Motor neuron (in vitro differentiated cells): ENCODE measurements around the gene SORCS3. TPM values are rescaled to one million over a fixed set of nuclear protein-coding genes. Genes with fewer than 3 reads are reported as not detected.

Source experiments
- ATAC-seq, 8 experiments: fragments of 200-7000 bp; cut with Tn5 transposase; replicated peaks in 6 of 8; 2 replicates each; pipeline ENCODE4 v1.8.0; 2021; ENCODE audit warnings: mild to moderate bottlenecking in 8 of 8, moderate library complexity in 8 of 8
- H3K27ac ChIP-seq, 2 donors: fragments of 250-450 bp; sonication (Bioruptor Pico); 2 replicates each; pipeline ENCODE4 v1.9.0; 2021; ENCODE audit warnings: antibody characterized with exemption in 2 of 2, mild to moderate bottlenecking in 2 of 2, moderate library complexity in 1 of 2
- H3K4me1 ChIP-seq, 2 donors: fragments of 250-450 bp; sonication (Bioruptor Pico); replicated peaks in 1 of 2; 2 replicates each; pipeline ENCODE4 v1.6.1; 2021; ENCODE audit warnings: antibody characterized with exemption in 2 of 2, mild to moderate bottlenecking in 2 of 2, moderate library complexity in 1 of 2
- H3K4me3 ChIP-seq, 5 donors: fragments of 250-450 bp; sonication (Bioruptor Pico); 2 replicates each; pipeline ENCODE4 v1.9.0; 2021; ENCODE audit warnings: antibody characterized with exemption in 5 of 5, mild to moderate bottlenecking in 5 of 5, moderate library complexity in 4 of 5
- WGBS, 10 experiments: fragments of 450-650 bp; shearing (Covaris generic); methylation state at CpG; one replicate each; pipeline ENCODE4 v1.0.0; 2022; 5-methylcytosine and 5-hydroxymethylcytosine counted together
- in situ Hi-C, 9 experiments: fragments of 400-800 bp; cut with MboI; loops; one replicate each; pipeline ENCODE4 v1.15.0; 2021; ENCODE audit warnings: low sequenced_read_pairs in 9 of 9, low pct_unique_long_range_greater_than_20kb in 2 of 9; ENCODE audit not compliant: unreplicated experiment in 9 of 9
- total RNA-seq, 8 experiments: library from RNA; unstranded; fragments of 300-600 nt; gene quantifications; 2 replicates each; pipeline versions ENCODE4 v1.2.3 to v1.2.4, GENCODE V29; 2022

SORCS3 gene
- total RNA-seq, 8 experiments from 2014 or later = 0.10 to 14.3 (median 7.3) TPM

DNA sequence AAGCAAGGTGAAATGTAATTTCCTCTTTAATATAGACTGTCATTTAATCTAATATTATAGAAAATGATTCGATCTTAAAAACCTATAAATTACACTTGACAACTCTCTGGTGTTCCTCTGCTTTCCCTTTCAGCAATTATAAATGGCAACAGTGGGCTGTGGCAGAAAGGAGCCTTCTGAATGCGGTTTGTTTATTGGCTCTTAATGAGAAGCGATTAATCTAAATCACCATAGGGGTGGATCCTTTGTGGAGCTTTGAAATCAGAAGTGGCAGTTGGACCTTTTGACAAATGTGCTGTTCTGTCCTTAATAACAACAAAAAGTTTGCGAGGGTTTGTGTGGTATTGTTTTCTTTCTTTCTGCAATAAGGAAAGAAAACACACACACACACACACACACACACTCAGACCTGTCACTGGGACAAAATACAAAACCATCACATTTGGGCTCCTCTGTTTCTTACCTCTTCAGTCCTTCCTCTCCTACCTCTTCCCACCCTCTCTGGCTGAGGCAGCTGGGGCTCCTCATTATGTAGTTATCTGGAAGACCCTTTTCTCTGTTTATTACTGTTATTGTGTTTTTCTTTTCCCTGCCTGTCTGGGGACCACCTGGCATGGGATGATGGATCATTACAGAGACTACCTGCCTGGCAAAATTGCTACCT lies 316.2 kb downstream of the SORCS3 start:
- peak in 5 of 8 experiments; percentile 70 to 94 (median 83) for ATAC-seq
- peaks cover 9 to 18% of the 10 kb centered on the region in 2 donors for H3K4me1 ChIP-seq
- peak overlapping the region in 1 of 2 donors; percentile 27 for H3K27ac ChIP-seq
- no peak overlapping the region for H3K4me3 ChIP-seq
- in situ Hi-C loops = no loop called here
- 0 to 60% (median 20%) methylated on average over 1 to 4 of the region's 4 CpGs; no CpG with 5 or more reads in 1 of the 10 experiments for WGBS, 10 experiments

GRCh38 chr10:104966563-104967297 lies 325.6 kb downstream of the SORCS3 start:
- in situ Hi-C loops = no loop called here
- Histone ChIP-seq H3K4me3 (no peak overlapping the region), H3K27ac (no peak overlapping the region), H3K4me1 (peaks cover 6 to 9% of the 10 kb centered on the region in 2 donors)
- ATAC-seq = peak in 1 of 8 experiments; percentile 79
- WGBS, 10 experiments = 0 to 100% (median 64%) methylated on average over 1 to 2 of the region's 2 CpGs; no CpG with 5 or more reads in 1 of the 10 experiments

DNA sequence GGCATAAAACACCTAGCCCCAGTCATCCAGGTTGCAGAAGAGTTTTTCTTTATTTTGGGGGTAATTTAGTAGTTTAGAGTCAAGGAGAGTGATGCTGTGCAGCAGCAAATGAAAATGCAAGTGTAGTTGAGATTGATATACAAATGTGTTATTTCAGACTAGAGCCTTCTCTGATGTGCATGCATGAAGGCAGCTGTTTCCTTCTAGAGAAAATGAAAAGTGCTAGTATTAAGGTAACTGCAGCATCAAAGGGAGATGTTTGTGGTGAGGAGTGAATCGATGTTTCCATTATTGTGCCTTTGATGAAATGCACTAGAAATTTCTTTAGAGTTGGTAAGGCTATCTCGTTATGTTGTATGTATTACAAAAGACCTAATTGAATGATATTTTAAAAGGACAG lies 339.3 kb downstream of the SORCS3 start:
- ATAC-seq = no peak
- in situ Hi-C loops = no loop called here
- no peak overlapping the region for H3K4me3 ChIP-seq
- H3K27ac ChIP-seq = no peak overlapping the region
- no peaks in the 10 kb centered on the region for H3K4me1 ChIP-seq
- WGBS, 10 experiments = 0 to 100% (median 35%) methylated on average over 1 to 2 of the region's 2 CpGs; no CpG with 5 or more reads in 2 of the 10 experiments

GRCh38 chr10:104981995-104982394 lies 340.9 kb downstream of the SORCS3 start:
- H3K4me3 ChIP-seq = no peak overlapping the region
- WGBS, 10 experiments = 0 to 100% (median 71%) methylated on average over 1 to 3 of the region's 4 CpGs; no CpG with 5 or more reads in 2 of the 10 experiments
- no peaks in the 10 kb centered on the region for H3K4me1 ChIP-seq
- no peak overlapping the region for H3K27ac ChIP-seq
- no peak for ATAC-seq
- in situ Hi-C loops = no loop called here

- no peak for ATAC-seq
- H3K27ac ChIP-seq = no peak overlapping the region
- H3K4me3 ChIP-seq = no peak overlapping the region
- in situ Hi-C loops = no loop called here
- 0 to 80% (median 6%) methylated on average over 1 of the region's 1 CpG; no CpG with 5 or more reads in 3 of the 10 experiments for WGBS, 10 experiments
- no peaks in the 10 kb centered on the region for H3K4me1 ChIP-seq
These were observed 347.6 kb downstream of the SORCS3 start for GRCh38 chr10:104988686-104989085.

DNA sequence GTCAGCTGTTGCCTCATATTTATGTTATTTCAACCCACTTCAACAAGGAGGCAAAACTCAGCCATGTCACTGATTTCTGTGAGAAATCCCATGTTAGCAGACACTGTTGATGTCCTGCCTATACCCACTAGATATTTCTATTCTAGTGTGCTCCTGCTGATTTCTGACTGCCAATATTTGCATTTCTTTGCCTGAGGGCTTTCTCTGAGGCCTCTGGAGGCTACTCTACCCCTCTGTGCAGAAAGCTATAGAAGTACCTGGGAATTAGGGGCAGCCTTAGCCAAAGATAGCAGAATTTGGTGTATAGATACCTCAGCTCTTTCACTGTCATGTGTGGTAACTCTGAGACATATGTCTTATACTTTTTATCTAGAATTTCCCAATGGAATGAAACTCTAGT lies 348.8 kb downstream of the SORCS3 start:
- Histone ChIP-seq H3K4me3 (no peak overlapping the region), H3K27ac (no peak overlapping the region), H3K4me1 (no peaks in the 10 kb centered on the region)
- in situ Hi-C loops = no loop called here
- no peak for ATAC-seq

DNA sequence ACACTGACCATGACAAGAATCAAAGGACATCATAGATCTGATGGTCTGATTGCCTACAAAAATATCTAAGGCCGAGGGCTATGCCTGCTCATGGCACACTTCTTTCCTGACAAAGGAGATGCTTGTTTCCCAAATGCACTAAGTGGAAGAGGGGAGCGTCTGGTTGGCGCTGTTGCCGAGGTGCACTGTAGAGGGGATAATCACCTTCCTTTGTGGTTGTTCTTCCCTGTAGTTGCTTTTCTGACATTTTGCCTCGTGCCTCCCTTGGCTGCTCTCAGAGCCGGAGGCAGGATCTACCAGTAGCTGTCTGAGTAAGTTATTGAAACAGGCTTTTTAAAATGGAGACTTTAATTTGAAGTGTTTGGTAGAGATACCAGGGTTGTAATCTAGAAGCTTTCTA lies 352.0 kb downstream of the SORCS3 start:
- in situ Hi-C loops = no loop called here
- no peak for ATAC-seq

DNA sequence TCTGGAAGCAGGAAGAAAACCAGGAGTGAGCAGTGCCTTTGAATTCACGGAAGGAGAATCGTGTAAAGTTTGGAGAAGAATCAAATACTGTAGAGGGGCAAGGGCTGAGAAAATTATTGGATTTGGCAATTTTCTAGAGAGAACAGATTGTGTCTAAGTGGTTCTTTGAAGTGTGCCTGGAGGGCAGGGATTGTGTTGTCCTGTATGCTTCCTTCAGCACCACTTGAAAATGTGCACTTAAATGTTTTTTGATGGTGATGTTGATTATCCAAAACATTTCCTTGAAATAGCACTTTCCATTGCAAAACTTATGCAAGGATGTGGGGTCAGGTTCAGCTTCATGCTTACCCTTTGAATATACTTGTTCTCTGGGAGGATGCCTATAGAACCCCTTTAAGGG lies 360.2 kb downstream of the SORCS3 start:
- peak in 1 of 8 experiments; percentile 95 for ATAC-seq
- Histone ChIP-seq H3K27ac (no peak overlapping the region), H3K4me3 (no peak overlapping the region), H3K4me1 (peaks cover 6 to 8% of the 10 kb centered on the region in 2 donors)
- WGBS, 10 experiments = 20 to 100% (median 95%) methylated on average over 1 to 2 of the region's 2 CpGs; no CpG with 5 or more reads in 2 of the 10 experiments
- in situ Hi-C loops = no loop called here

More for the DNA sequence above, 352.0 kb downstream of the SORCS3 start:
- Histone ChIP-seq H3K4me3 (no peak overlapping the region), H3K4me1 (no peaks in the 10 kb centered on the region), H3K27ac (no peak overlapping the region)
- WGBS, 10 experiments = 18 to 88% (median 63%) methylated on average over 1 to 6 of the region's 6 CpGs; no CpG with 5 or more reads in 2 of the 10 experiments

DNA sequence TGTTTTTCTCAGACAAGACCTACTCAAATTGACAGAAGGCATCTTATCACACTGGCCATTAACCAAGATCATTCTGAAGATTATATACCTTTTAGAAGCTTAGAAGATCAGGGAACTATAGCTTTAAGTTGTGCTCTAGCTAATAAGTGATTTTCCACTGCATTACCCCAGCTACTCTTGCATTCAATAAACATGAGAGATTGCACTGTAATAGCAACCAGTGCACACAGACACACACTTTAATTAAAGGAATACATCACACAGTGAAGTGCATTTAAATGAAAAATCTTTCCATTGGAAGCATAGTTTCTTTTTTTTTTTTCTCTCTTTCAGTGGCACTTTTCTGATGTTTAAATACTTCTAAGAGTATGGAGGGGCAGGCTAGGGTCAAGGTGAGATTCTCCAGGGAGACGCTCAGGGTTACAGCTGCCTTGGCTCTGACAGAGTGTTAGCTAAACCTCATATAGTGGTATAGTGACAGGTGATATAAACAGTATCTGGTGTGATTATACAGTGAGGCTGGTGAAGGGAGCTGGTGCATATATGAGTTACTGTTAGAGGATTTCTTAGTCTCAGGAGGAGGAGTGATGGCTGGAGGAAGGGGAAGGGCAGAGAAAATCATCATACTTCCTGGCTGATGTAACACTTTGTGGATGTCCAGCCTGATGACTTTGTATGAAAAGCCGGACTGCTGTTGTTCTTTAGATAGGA lies 369.5 kb downstream of the SORCS3 start:
- 17 to 100% (median 71%) methylated on average over 1 to 2 of the region's 2 CpGs for WGBS, 10 experiments
- Histone ChIP-seq H3K4me3 (no peak overlapping the region), H3K27ac (peak overlapping the region; percentile 65 to 86), H3K4me1 (peaks cover 9 to 23% of the 10 kb centered on the region in 2 donors)
- in situ Hi-C loops = no loop called here
- ATAC-seq = peak in 5 of 8 experiments; percentile 94 to 98 (median 95)

DNA sequence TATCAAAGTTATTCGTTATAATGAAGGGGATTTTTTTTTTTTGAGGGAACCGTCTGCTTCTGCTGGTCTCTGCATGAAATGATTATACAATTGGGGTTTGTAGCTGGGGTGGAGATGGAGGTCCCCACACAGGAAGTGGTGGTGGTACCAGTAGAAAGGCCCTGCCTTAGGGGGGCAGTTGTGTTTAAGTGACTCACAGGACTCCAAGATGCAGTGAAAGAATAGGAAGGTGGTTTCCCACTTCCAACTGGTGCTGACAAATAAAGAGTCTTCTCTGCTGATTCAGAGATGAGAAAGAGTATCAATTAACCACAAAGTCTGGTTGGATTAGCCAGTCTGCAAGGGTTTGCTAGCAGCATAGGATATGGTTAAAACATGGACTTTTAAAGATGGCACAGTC lies 376.0 kb downstream of the SORCS3 start:
- no peak overlapping the region for H3K27ac ChIP-seq
- H3K4me3 ChIP-seq = no peak overlapping the region
- 8 to 100% (median 75%) methylated on average over 1 to 2 of the region's 2 CpGs; no CpG with 5 or more reads in 1 of the 10 experiments for WGBS, 10 experiments
- H3K4me1 ChIP-seq = no peaks in the 10 kb centered on the region
- in situ Hi-C loops = no loop called here
- no peak for ATAC-seq

DNA sequence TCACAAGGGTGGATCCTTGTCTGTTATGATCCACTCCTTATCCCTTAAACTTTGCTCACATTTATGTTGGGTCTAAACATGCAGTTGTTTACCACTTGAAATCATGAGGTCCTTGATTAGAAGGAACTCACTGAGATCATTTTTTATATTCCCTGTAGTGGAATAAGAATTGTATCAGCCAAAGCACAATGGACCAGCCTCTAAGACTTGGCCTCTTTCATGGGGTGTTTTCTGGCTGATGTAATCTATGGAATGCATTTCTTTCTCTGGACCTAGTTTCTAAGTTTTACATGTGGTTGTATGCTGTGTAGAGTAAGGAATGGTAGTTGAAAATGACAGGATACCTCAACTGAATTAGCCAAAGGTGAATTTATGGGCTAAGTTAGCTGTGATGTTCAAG lies 376.6 kb downstream of the SORCS3 start:
- peak in 1 of 8 experiments; percentile 14 for ATAC-seq
- no peaks in the 10 kb centered on the region for H3K4me1 ChIP-seq
- H3K4me3 ChIP-seq = no peak overlapping the region
- in situ Hi-C loops = no loop called here
- no peak overlapping the region for H3K27ac ChIP-seq

DNA sequence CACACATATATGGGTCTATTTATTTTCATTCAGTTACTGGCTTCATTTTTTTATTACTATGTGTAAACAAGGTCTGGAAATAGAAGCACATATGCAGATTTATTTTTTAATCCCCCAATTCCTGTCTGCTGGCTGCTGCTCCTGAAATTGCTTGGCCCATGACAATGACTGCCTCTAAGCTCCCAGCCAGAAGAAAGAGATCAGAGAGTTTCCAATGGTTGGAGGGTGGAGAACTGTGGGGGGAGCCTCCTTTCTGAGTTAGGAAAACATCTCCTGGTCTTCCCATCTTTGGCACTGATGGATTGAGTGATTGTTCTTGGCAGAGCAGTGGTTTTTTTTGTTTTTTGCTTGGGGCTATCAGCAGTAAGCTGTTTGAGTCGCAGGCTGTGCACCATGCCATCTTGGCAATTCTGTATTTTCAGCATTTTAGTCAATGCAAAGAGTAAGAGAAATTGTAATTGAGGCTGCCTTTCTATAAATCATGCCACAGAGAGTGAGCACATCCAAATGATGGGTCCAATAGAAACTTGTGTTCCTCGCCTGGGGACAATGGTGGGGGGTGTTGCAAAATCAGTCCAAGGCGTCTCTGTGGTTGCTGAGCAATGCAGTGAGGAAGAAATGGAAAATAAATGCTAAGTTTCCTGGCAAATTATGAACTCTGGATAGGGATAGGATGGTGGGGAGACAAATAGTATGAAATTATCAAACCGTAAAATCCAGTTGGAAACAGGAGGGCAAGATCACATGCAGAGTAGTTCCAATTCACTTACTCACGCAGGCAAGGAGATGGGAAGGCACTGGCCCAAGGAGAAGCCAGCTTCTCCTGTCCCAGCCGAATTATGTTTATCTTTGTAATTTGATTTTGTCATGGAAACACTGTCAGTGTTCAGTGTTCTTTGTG lies 382.4 kb downstream of the SORCS3 start:
- Histone ChIP-seq H3K4me1 (peaks cover 5 to 6% of the 10 kb centered on the region in 2 donors), H3K27ac (no peak overlapping the region), H3K4me3 (no peak overlapping the region)
- ATAC-seq = peak in 2 of 8 experiments; percentile 43 to 76
- in situ Hi-C loops = no loop called here
- 0 to 81% (median 44%) methylated on average over 1 to 6 of the region's 6 CpGs; no CpG with 5 or more reads in 1 of the 10 experiments for WGBS, 10 experiments
